ENCODE results near the gene GALNT9. TPM values are rescaled to one million over a fixed set of nuclear protein-coding genes. Genes with fewer than 3 reads are reported as not detected.
"Not testable (repeated sequence)": the region's sequence is repeated elsewhere in the genome, so short reads cannot be mapped to it uniquely, and the experiment has no call there.

Gene GALNT9
- total and polyA plus RNA-seq, 2 experiments from 2014 or later = 3.9 to 4.7 TPM

DNA sequence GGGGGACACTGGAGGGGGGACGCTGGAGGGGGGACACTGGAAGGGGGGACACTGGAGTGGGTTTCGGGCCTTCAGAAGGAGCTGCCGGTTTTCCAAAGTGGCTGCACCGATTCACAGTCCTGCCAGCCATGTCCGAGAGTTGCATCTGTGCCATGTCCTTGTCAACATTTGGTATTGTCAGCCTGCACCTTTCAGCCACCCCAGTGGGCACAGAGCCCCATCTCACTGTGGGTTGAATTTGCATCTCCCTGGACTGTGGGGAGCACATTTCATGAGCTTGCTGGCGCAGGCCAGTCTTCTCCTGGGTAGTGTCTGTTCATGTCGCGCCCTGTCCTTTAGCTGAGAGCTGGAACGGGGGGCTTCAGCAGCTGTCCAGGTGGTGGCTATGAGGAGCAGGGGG is 72.7 kb downstream of the GALNT9 start:
- Histone ChIP-seq H3K27ac (no peak overlapping the region), H3K9me2 (replicated peaks; ENCODE audit: insufficient read depth) (no peaks in the 10 kb centered on the region), H2AFZ (no peak overlapping the region), H4K20me1 (ENCODE audit: insufficient read depth, poor library complexity, severe bottlenecking) (no peaks in the 10 kb centered on the region), H3K4me3 (no peak overlapping the region), H3K79me2 (no peaks in the 10 kb centered on the region), H3K4me1 (ENCODE audit: insufficient read depth) (no peaks in the 10 kb centered on the region), H3K4me2 (no peak overlapping the region), H3K27me3 (peaks cover 18% of the 10 kb centered on the region), H3K36me3 (replicated peaks; ENCODE audit: insufficient read depth, low read depth) (no peaks in the 10 kb centered on the region), H3K9me3 (ENCODE audit: low read depth) (no peaks in the 10 kb centered on the region)
- DNase-seq (ENCODE audit: low spot score) = no peak
- WGBS (ENCODE audit: low lambda C conversion rate, missing lambda C conversion rate) = 84% methylated on average over 5 of the region's 9 CpGs
- TF ChIP-seq EZH2 (IDR thresholded peaks at IDR 0.05; ENCODE audit: borderline replicate concordance) (no peak), EZH2phosphoT487 (IDR thresholded peaks at IDR 0.05; ENCODE audit: low read depth, severe bottlenecking, unreplicated experiment) (no peak)
- TF ChIP-seq, protein P1, sequence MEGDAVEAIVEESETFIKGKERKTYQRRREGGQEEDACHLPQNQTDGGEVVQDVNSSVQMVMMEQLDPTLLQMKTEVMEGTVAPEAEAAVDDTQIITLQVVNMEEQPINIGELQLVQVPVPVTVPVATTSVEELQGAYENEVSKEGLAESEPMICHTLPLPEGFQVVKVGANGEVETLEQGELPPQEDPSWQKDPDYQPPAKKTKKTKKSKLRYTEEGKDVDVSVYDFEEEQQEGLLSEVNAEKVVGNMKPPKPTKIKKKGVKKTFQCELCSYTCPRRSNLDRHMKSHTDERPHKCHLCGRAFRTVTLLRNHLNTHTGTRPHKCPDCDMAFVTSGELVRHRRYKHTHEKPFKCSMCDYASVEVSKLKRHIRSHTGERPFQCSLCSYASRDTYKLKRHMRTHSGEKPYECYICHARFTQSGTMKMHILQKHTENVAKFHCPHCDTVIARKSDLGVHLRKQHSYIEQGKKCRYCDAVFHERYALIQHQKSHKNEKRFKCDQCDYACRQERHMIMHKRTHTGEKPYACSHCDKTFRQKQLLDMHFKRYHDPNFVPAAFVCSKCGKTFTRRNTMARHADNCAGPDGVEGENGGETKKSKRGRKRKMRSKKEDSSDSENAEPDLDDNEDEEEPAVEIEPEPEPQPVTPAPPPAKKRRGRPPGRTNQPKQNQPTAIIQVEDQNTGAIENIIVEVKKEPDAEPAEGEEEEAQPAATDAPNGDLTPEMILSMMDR (IDR thresholded peaks at IDR 0.05; ENCODE audit: poor library complexity) = no peak

DNA sequence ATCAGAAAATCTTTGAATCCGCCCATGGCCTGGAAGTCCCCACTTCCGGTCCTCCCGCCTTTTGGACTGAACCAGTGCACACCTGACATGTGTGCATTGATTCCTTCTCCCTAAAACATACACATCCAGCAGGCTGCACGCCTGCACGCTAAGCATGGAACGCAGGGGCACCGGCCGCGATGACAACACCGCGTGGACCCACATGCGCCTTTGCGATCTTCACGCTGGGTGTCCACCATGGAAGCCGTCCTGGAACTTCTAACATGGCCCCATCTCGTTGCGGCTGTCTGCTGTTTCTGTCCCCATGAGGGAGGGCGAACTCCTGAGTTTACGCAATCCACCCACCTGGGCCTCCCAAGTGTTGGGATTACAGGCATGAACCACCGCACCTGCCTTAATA is 73.7 kb downstream of the GALNT9 start:
- no peak for DNase-seq (ENCODE audit: low spot score)
- Histone ChIP-seq H3K27me3 (peaks cover 18% of the 10 kb centered on the region), H4K20me1 (ENCODE audit: insufficient read depth, poor library complexity, severe bottlenecking) (no peaks in the 10 kb centered on the region), H3K9me2 (replicated peaks; ENCODE audit: insufficient read depth) (no peaks in the 10 kb centered on the region), H3K27ac (no peak overlapping the region), H3K36me3 (replicated peaks; ENCODE audit: insufficient read depth, low read depth) (no peaks in the 10 kb centered on the region), H3K4me2 (no peak overlapping the region), H3K4me3 (no peak overlapping the region), H3K4me1 (ENCODE audit: insufficient read depth) (no peaks in the 10 kb centered on the region), H3K79me2 (no peaks in the 10 kb centered on the region), H2AFZ (no peak overlapping the region), H3K9me3 (ENCODE audit: low read depth) (no peaks in the 10 kb centered on the region)
- 87% methylated on average over 20 of the region's 20 CpGs for WGBS (ENCODE audit: low lambda C conversion rate, missing lambda C conversion rate)
- TF ChIP-seq EZH2phosphoT487 (IDR thresholded peaks at IDR 0.05; ENCODE audit: low read depth, severe bottlenecking, unreplicated experiment) (no peak), EZH2 (IDR thresholded peaks at IDR 0.05; ENCODE audit: borderline replicate concordance) (no peak)
- TF ChIP-seq, protein P1 (IDR thresholded peaks at IDR 0.05; ENCODE audit: poor library complexity) = no peak

DNA sequence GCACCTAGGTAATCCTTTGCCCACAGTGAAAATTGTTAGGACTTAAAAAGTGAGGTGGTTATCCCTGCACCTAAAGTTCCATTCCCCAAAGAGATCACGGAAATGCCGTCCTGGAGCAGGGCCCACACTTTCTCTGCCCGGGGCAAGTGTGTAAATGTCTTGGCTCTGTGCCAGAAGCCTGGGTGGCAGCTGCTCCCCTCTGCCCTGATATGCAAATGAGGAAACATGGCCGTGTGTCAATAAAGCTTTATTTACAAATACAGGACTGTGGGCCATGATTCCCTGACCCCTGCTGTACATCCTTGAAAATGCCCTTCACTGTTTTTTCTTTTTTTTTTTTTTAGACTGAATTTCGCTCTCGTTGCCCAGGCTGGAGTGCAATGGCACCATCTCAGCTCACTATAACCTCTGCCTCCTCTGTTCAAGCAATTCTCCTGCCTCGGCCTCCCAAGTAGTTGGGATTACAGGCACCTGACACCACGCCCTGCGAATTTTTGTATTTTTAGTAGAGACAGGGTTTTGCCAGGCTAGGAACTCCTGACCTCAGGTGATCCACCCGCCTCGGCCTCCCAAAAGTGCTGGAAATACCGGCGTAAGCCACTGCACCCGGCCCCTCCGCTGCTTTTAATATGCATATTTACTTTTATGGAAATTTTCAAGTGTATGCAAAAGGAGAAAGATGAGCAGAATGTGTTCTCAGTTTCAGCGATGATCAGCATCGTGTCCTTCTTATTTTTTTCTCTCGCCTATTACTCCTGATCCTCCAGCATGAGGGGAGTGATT is 75.5 kb downstream of the GALNT9 start:
- DNase-seq (ENCODE audit: low spot score) = no peak
- H3K27ac ChIP-seq = no peak overlapping the region
- no peaks in the 10 kb centered on the region for H3K9me2 ChIP-seq (replicated peaks; ENCODE audit: insufficient read depth)
- no peak overlapping the region for H2AFZ ChIP-seq
- H3K4me3 ChIP-seq = no peak overlapping the region
- no peaks in the 10 kb centered on the region for H4K20me1 ChIP-seq (ENCODE audit: insufficient read depth, poor library complexity, severe bottlenecking)
- 81% methylated on average over 18 of the region's 18 CpGs for WGBS (ENCODE audit: low lambda C conversion rate, missing lambda C conversion rate)
- H3K27me3 ChIP-seq = peaks cover 18% of the 10 kb centered on the region
- H3K4me2 ChIP-seq = no peak overlapping the region
- no peaks in the 10 kb centered on the region for H3K9me3 ChIP-seq (ENCODE audit: low read depth)
- no peaks in the 10 kb centered on the region for H3K4me1 ChIP-seq (ENCODE audit: insufficient read depth)
- no peaks in the 10 kb centered on the region for H3K36me3 ChIP-seq (replicated peaks; ENCODE audit: insufficient read depth, low read depth)
- no peaks in the 10 kb centered on the region for H3K79me2 ChIP-seq
- TF ChIP-seq, protein P1 (IDR thresholded peaks at IDR 0.05; ENCODE audit: poor library complexity) = no peak
- TF ChIP-seq EZH2phosphoT487 (IDR thresholded peaks at IDR 0.05; ENCODE audit: low read depth, severe bottlenecking, unreplicated experiment) = no peak
- TF ChIP-seq EZH2 (IDR thresholded peaks at IDR 0.05; ENCODE audit: borderline replicate concordance) = no peak

DNA sequence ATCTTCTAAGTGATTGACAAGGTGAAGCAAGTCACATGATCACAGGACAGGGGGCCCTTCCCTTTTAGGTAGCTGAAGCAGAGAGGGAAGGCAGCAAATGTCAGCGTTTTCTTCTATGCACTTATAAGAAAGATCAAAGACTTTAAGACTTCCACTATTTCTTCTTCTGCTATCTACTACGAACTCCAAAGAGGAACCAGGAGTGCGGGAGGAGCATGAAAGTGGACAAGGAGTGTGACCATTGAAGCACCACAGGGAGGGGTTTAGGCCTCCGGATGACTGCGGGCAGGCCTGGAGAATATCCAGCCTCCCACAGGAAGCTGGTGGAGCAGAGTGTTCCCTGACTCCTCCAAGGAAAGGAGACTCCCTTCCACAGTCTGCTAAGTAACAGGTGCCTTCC is 76.4 kb downstream of the GALNT9 start:
- H3K27me3 ChIP-seq = peaks cover 18% of the 10 kb centered on the region
- not testable (repeated sequence) for H3K9me2 ChIP-seq (replicated peaks; ENCODE audit: insufficient read depth); H3K27ac ChIP-seq; H3K9me3 ChIP-seq (ENCODE audit: low read depth); H3K4me3 ChIP-seq; H4K20me1 ChIP-seq (ENCODE audit: insufficient read depth, poor library complexity, severe bottlenecking); DNase-seq (ENCODE audit: low spot score); H2AFZ ChIP-seq; H3K36me3 ChIP-seq (replicated peaks; ENCODE audit: insufficient read depth, low read depth); H3K79me2 ChIP-seq; H3K4me2 ChIP-seq; H3K4me1 ChIP-seq (ENCODE audit: insufficient read depth)
- 64% methylated on average over 5 of the region's 5 CpGs for WGBS (ENCODE audit: low lambda C conversion rate, missing lambda C conversion rate)

All from hepatocyte (in vitro differentiated cells).